ENCODE measurements around the gene FADS2. TPM values are rescaled to one million over a fixed set of nuclear protein-coding genes. Genes with fewer than 3 reads are reported as not detected.

The FADS2 gene
- total RNA-seq, 4 donors from 2014 or later, result 2.2 to 13.7 (median 6.8) TPM

DNA sequence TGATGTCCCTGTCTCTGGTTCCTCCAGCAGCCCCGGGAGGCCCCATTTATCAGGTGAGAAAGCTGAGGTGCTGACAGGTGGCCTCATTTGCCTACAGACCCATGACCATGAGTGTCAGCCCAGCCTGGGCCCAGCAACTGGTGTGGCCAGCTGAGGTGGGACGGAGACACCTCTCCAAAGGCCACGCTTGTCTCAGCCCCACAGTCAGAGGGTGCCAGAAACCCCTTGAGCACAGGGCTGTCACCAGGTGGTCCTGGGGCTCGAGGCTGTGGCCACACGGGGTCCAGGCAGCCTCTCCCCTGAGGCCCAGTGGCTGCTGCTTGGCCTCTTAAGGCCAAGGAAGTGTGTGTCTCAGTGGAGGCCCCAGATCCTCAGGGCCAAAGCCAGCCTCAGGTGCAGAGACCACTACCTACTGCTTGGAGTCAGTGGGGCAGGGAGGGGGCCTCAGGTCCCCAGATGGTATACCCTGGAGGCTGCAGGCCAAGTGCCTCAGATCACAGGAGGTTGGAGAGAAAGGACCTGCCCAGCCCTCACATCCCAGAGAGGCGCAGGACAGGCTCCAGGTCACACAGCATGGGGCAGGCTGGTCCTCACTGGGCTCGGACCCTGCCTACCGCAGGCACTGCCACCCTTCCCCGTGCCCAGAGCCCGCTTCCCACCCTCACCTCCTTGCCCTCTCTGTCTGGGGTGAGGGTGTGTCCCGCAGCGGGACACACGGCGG is 77.9 kb downstream of the FADS2 start:
- Histone ChIP-seq H3K36me3 (peaks cover 0 to 40% (median 6%) of the 10 kb centered on the region in 3 donors), H3K27me3 (peaks cover 0 to 7% (median 0%) of the 10 kb centered on the region in 4 donors), H3K9me3 (no peaks in the 10 kb centered on the region), H3K4me1 (peaks cover 0 to 28% (median 4%) of the 10 kb centered on the region in 3 donors), H3K27ac (no peak overlapping the region), H3K4me3 (no peak overlapping the region)
- intact Hi-C loops (cut with DNase I), result no loop called here
- 100% methylated on average over 1 of the region's 14 CpGs; no CpG with 5 or more reads in 1 of the 2 donors for WGBS, 2 donors
- TF ChIP-seq, protein P1, sequence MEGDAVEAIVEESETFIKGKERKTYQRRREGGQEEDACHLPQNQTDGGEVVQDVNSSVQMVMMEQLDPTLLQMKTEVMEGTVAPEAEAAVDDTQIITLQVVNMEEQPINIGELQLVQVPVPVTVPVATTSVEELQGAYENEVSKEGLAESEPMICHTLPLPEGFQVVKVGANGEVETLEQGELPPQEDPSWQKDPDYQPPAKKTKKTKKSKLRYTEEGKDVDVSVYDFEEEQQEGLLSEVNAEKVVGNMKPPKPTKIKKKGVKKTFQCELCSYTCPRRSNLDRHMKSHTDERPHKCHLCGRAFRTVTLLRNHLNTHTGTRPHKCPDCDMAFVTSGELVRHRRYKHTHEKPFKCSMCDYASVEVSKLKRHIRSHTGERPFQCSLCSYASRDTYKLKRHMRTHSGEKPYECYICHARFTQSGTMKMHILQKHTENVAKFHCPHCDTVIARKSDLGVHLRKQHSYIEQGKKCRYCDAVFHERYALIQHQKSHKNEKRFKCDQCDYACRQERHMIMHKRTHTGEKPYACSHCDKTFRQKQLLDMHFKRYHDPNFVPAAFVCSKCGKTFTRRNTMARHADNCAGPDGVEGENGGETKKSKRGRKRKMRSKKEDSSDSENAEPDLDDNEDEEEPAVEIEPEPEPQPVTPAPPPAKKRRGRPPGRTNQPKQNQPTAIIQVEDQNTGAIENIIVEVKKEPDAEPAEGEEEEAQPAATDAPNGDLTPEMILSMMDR (IDR thresholded peaks at IDR 0.05), result no peak
- no peak for TF ChIP-seq POLR2A (IDR thresholded peaks at IDR 0.05)
- no peak for DNase-seq

DNA sequence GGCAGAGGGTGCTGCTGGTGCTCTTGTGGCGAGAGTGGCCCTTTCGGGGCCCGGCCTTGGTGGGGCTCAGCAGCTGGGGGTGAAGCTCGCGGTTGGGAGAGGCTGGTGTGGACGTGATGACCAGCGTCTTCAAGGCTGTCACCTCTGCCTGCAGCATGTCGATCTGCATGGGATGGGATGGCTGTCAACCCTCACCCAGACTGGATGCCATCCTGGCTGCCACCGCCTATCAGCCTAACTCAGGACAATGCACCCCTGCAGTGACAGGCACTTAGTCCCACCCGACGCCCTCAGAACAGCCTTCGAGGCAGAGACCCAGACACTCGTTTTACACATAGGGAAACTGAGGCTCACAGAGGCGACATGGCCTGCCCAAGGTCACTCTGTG is 78.4 kb downstream of the FADS2 start:
- H3K27me3 ChIP-seq, result peaks cover 0 to 7% (median 0%) of the 10 kb centered on the region in 4 donors
- peaks cover 0 to 33% (median 4%) of the 10 kb centered on the region in 3 donors for H3K4me1 ChIP-seq
- H3K27ac ChIP-seq, result no peak overlapping the region
- H3K36me3 ChIP-seq, result peaks cover 0 to 37% (median 6%) of the 10 kb centered on the region in 3 donors
- no peak for DNase-seq
- intact Hi-C loops (cut with DNase I), result no loop called here
- no peak for TF ChIP-seq POLR2A (IDR thresholded peaks at IDR 0.05)
- TF ChIP-seq, protein P1 (IDR thresholded peaks at IDR 0.05), result no peak
- 52 to 100% methylated on average over 1 to 3 of the region's 14 CpGs for WGBS, 2 donors
- no peaks in the 10 kb centered on the region for H3K9me3 ChIP-seq
- no peak overlapping the region for H3K4me3 ChIP-seq

DNA sequence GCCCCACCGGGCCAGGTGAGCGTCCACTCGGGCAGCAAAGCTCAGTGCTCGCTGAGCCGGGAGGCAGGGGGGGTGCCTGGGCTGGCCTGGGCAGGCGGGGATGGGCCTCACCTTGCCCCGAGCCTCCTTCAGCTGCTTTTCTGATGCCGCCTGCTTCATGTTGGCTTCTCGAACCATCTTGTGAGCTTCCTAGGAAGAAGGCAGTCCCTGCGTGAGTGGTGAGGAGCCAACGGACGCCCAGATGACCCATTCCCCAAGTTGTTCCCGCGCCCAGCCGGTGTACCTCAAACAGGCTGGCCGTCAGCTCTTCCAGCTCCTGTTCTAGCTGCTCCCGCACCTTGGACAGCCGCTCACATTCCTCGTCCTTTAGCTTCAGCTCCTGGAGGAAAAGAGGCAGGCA is 79.2 kb downstream of the FADS2 start:
- intact Hi-C loops (cut with DNase I), result no loop called here
- no peak for DNase-seq
- H3K27me3 ChIP-seq, result peaks cover 0 to 7% (median 0%) of the 10 kb centered on the region in 4 donors
- WGBS, 2 donors, result 67 to 73% methylated on average over 8 to 10 of the region's 19 CpGs
- H3K36me3 ChIP-seq, result peaks cover 0 to 37% (median 6%) of the 10 kb centered on the region in 3 donors
- no peak overlapping the region for H3K4me3 ChIP-seq
- H3K27ac ChIP-seq, result no peak overlapping the region
- peaks cover 5 to 41% (median 5%) of the 10 kb centered on the region in 3 donors for H3K4me1 ChIP-seq
- TF ChIP-seq, protein P1 (IDR thresholded peaks at IDR 0.05), result no peak
- TF ChIP-seq POLR2A (IDR thresholded peaks at IDR 0.05), result no peak
- no peaks in the 10 kb centered on the region for H3K9me3 ChIP-seq

DNA sequence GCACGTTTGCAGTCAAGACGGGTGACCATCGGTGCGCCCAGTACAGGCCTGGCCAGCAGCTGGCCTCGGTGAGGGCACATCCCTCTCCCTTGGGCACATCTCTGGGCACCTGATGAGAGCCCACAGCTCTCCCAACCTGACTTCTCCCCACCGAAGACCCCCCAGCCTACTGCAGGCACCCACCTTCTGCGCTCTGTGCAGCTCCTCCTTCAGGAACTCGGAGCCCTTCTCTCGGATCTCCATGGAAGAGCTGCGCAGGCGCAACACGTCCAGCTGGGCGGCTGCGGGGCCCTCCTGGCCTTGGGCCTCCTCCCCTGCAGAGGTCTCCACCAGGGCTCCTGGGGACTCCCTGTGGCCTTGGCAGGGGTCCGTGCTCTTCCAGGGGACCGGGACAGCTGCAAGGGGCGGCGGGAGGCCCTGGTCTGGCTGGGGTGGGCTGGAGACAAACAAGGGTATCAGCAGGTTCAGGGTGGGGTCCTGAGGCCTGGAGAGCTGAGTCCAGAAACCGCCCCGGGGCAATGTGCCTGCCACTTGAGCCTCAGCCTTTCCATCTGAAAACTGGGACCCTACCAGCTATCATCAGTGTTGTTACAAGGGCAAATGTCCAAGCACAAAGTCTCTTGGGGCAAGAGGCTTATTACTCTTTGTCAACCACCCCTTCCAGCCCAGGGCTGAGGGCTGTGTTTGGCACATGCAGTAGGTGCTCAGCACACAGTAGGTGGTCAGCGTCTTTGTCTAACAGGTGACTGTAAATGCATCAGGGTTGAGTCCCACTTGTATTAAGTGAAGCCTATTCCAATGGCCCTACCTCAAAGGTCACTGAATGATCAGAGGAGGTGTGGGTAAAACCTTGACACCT is 80.0 kb downstream of the FADS2 start:
- H3K4me3 ChIP-seq, result no peak overlapping the region
- WGBS, 2 donors, result 85 to 94% methylated on average over 5 to 14 of the region's 21 CpGs
- no peak for DNase-seq
- intact Hi-C loops (cut with DNase I), result no loop called here
- peaks cover 0 to 7% (median 0%) of the 10 kb centered on the region in 4 donors for H3K27me3 ChIP-seq
- peaks cover 5 to 45% (median 6%) of the 10 kb centered on the region in 3 donors for H3K4me1 ChIP-seq
- no peaks in the 10 kb centered on the region for H3K9me3 ChIP-seq
- peak overlapping the region in 1 of 4 donors; percentile 63 for H3K27ac ChIP-seq
- H3K36me3 ChIP-seq, result peaks cover 0 to 37% (median 6%) of the 10 kb centered on the region in 3 donors
- no peak for TF ChIP-seq POLR2A (IDR thresholded peaks at IDR 0.05)
- TF ChIP-seq, protein P1 (IDR thresholded peaks at IDR 0.05), result no peak
